H1 (cell line): ENCODE results near the gene CCDC102A. TPM values are rescaled to one million over a fixed set of nuclear protein-coding genes. Genes with fewer than 3 reads are reported as not detected.
A peak's percentile ranks its signal among the peaks of the same experiment; 100 is the strongest.

ENCODE experiments used
- CTCF ChIA-PET: fragments of 300-600 bp; sonication (Branson Sonifier 250); formaldehyde crosslinking; loops from one replicate; lab custom pipeline; 2021; ENCODE audit not compliant: partially characterized antibody; lab: Charles Lee
- POLR2A ChIA-PET: fragments of 300-600 bp; sonication (Branson Sonifier 250); formaldehyde crosslinking; loops from one replicate; lab custom pipeline; 2021; ENCODE audit warnings: inconsistent platforms; ENCODE audit not compliant: partially characterized antibody; lab: Charles Lee
- DNase-seq, 2 experiments: peaks; one replicate each; pipeline versions ENCODE4 v3.0.0 to v3.0.0-alpha.2; 2010 to 2022; ENCODE audit warnings: low spot score in 2 of 2, low read depth in 1 of 2, mixed read lengths in 1 of 2
- FAIRE-seq: peaks from 2 replicates; lab custom pipeline; 2011; peaks lifted over from hg19 to GRCh38; lab: Jason Lieb, UNC
- H2AFZ ChIP-seq: 2 replicates; pipeline ENCODE4 v1.8.1; 2012; ENCODE audit warnings: low read length, inconsistent platforms
- H2AK5ac ChIP-seq: 2 replicates; pipeline ENCODE4 v1.6.1; 2013; ENCODE audit warnings: low read depth, low read length
- H2BK120ac ChIP-seq: replicated peaks from 2 replicates; pipeline ENCODE3; 2013; ENCODE audit warnings: low read depth, low read length, inconsistent platforms
- H2BK12ac ChIP-seq: 2 replicates; pipeline ENCODE4 v1.6.1; 2013; ENCODE audit warnings: low read depth, low read length
- H2BK15ac ChIP-seq: 2 replicates; pipeline ENCODE4 v1.6.1; 2013; ENCODE audit warnings: low read length
- H2BK20ac ChIP-seq: 2 replicates; pipeline ENCODE4 v1.6.1; 2013; ENCODE audit warnings: low read length
- H2BK5ac ChIP-seq: 2 replicates; pipeline ENCODE4 v1.6.1; 2013; ENCODE audit warnings: low read depth, low read length
- H3K14ac ChIP-seq: 2 replicates; pipeline ENCODE4 v1.6.1; 2013; ENCODE audit warnings: inconsistent platforms; ENCODE audit not compliant: insufficient read length
- H3K18ac ChIP-seq: 2 replicates; pipeline ENCODE4 v1.6.1; 2013; ENCODE audit warnings: low read length; ENCODE audit errors: extremely low read depth
- H3K23ac ChIP-seq: 2 replicates; pipeline ENCODE4 v1.6.1; 2013; ENCODE audit warnings: inconsistent platforms; ENCODE audit not compliant: insufficient read length
- H3K23me2 ChIP-seq: 2 replicates; pipeline ENCODE4 v1.6.1; 2013; ENCODE audit warnings: low read depth, low read length
- H3K27ac ChIP-seq: 2 replicates; pipeline ENCODE4 v1.6.1; 2011; ENCODE audit warnings: low read depth, low read length, inconsistent platforms
- H3K27me3 ChIP-seq, 4 experiments: replicated peaks in 1 of 4; 1 replicate in 1 of 4; 2 replicates in 3 of 4; pipeline versions ENCODE4 v1.6.1 to v1.8.1; 2011 to 2013; ENCODE audit warnings: low read length in 3 of 4, mild to moderate bottlenecking in 3 of 4, inconsistent platforms in 2 of 4, mixed read lengths in 2 of 4, moderate library complexity in 1 of 4; ENCODE audit not compliant: control insufficient read depth in 3 of 4, insufficient read depth in 3 of 4; ENCODE audit errors: extremely low read depth in 1 of 4
- H3K36me3 ChIP-seq, 4 experiments: 2 replicates each; pipeline versions ENCODE4 v1.6.1 to v1.8.1; 2011 to 2013; ENCODE audit warnings: mild to moderate bottlenecking in 4 of 4, low read length in 3 of 4, moderate library complexity in 2 of 4, control low read depth in 1 of 4, inconsistent platforms in 1 of 4; ENCODE audit not compliant: insufficient read depth in 4 of 4, control insufficient read depth in 2 of 4
- H3K4ac ChIP-seq: replicated peaks from 2 replicates; pipeline ENCODE3; 2013; ENCODE audit warnings: low read length, low read depth, mixed read lengths, inconsistent platforms; ENCODE audit not compliant: insufficient read length
- H3K4me1 ChIP-seq, 4 experiments: replicated peaks in 1 of 4; 1 replicate in 1 of 4; 2 replicates in 3 of 4; pipeline versions ENCODE4 v1.6.1 to v1.8.1; 2011 to 2013; ENCODE audit warnings: low read length in 3 of 4, inconsistent platforms in 2 of 4, mixed read lengths in 1 of 4; ENCODE audit not compliant: insufficient read depth in 4 of 4, control insufficient read depth in 3 of 4
- H3K4me2 ChIP-seq, 2 experiments: 2 replicates each; pipeline versions ENCODE4 v1.6.1 to v1.8.1; 2011 to 2013; ENCODE audit warnings: low read depth in 2 of 2, low read length in 2 of 2, control low read depth in 1 of 2, inconsistent platforms in 1 of 2, mild to moderate bottlenecking in 1 of 2; ENCODE audit not compliant: insufficient read depth in 1 of 2
- H3K4me3 ChIP-seq, 4 experiments: fragments of 200-600, 300-600 bp in 1 of 4; sonication (generic), shearing (Covaris generic), sonication (Bioruptor Twin) in 1 of 4; 2 replicates each; pipeline versions ENCODE4 v1.5.1 to v1.8.1; 2011 to 2016; ENCODE audit warnings: low read length in 4 of 4, low read depth in 3 of 4, control low read depth in 2 of 4, inconsistent platforms in 2 of 4, mild to moderate bottlenecking in 2 of 4, mixed read lengths in 1 of 4, moderate library complexity in 1 of 4; ENCODE audit not compliant: insufficient read depth in 2 of 4; ENCODE audit errors: extremely low read depth in 1 of 4
- H3K56ac ChIP-seq: replicated peaks from 2 replicates; pipeline ENCODE3; 2013; ENCODE audit warnings: low read depth, mild to moderate bottlenecking, mixed read lengths, low read length, inconsistent platforms; ENCODE audit not compliant: insufficient read length
- H3K79me1 ChIP-seq: 2 replicates; pipeline ENCODE4 v1.6.1; 2013; ENCODE audit warnings: low read depth, low read length, control low read depth
- H3K79me2 ChIP-seq, 2 experiments: 2 replicates each; pipeline versions ENCODE4 v1.6.1 to v1.8.1; 2012 to 2013; ENCODE audit warnings: low read length in 2 of 2, mild to moderate bottlenecking in 2 of 2, inconsistent platforms in 1 of 2; ENCODE audit not compliant: insufficient read depth in 2 of 2, control insufficient read depth in 1 of 2
- H3K9ac ChIP-seq, 4 experiments: replicated peaks in 1 of 4; 1 replicate in 1 of 4; 2 replicates in 3 of 4; pipeline versions ENCODE4 v1.6.1 to v1.8.1; 2011 to 2013; ENCODE audit warnings: low read depth in 3 of 4, low read length in 3 of 4, control low read depth in 2 of 4, mild to moderate bottlenecking in 2 of 4, moderate library complexity in 2 of 4, inconsistent platforms in 1 of 4; ENCODE audit errors: extremely low read depth in 1 of 4
- H3K9me3 ChIP-seq, 2 experiments: 2 replicates each; pipeline versions ENCODE4 v1.6.1 to v1.8.1; 2012 to 2013; ENCODE audit warnings: mild to moderate bottlenecking in 2 of 2, moderate library complexity in 2 of 2, control low read depth in 1 of 2, inconsistent platforms in 1 of 2, low read depth in 1 of 2, low read length in 1 of 2, mixed read lengths in 1 of 2; ENCODE audit not compliant: insufficient read depth in 2 of 2
- H4K20me1 ChIP-seq, 2 experiments: replicated peaks in 1 of 2; 2 replicates each; pipeline versions ENCODE3 to v1.8.1; 2011 to 2013; ENCODE audit warnings: inconsistent platforms in 2 of 2, low read length in 2 of 2, mild to moderate bottlenecking in 1 of 2; ENCODE audit not compliant: insufficient read depth in 2 of 2, control insufficient read depth in 1 of 2
- H4K5ac ChIP-seq: 2 replicates; pipeline ENCODE4 v1.6.1; 2013; ENCODE audit warnings: low read length, low read depth, mixed read lengths, inconsistent platforms; ENCODE audit not compliant: insufficient read length
- H4K8ac ChIP-seq: 2 replicates; pipeline ENCODE4 v1.8.0; 2013; ENCODE audit warnings: mild to moderate bottlenecking, moderate library complexity, low read length, inconsistent platforms; ENCODE audit not compliant: insufficient read depth; ENCODE audit errors: extremely low read depth
- H4K91ac ChIP-seq: replicated peaks from 2 replicates; pipeline ENCODE3; 2013; ENCODE audit warnings: low read length, mixed read lengths, inconsistent platforms; ENCODE audit not compliant: insufficient read length
- ASH2L ChIP-seq: fragments of 200-600, 300-600 bp; sonication (generic); IDR thresholded peaks from one replicate; pipeline ENCODE4 v1.7.1; 2017; ENCODE audit warnings: low read length
- BACH1 ChIP-seq: IDR thresholded peaks from 2 replicates; pipeline ENCODE4 v1.6.1; 2012; ENCODE audit warnings: low read length, improper control_type of control experiment
- JUND ChIP-seq: IDR thresholded peaks from 2 replicates; pipeline ENCODE4 v1.6.1; 2011; ENCODE audit warnings: mild to moderate bottlenecking, improper control_type of control experiment, low read length
- KDM5A ChIP-seq: fragments of 200-600 bp; IDR thresholded peaks from 2 replicates; pipeline ENCODE4 v1.7.1; 2012; ENCODE audit warnings: mild to moderate bottlenecking, low read length, inconsistent platforms, mixed read lengths
- RBBP5 ChIP-seq: IDR thresholded peaks from 2 replicates; pipeline ENCODE4 v1.7.1; 2012; ENCODE audit warnings: low read depth, mild to moderate bottlenecking, inconsistent platforms, low read length, moderate library complexity, borderline replicate concordance
- TAF1 ChIP-seq: IDR thresholded peaks from 2 replicates; pipeline ENCODE4 v1.6.1; 2011; ENCODE audit warnings: mild to moderate bottlenecking, low read depth, low read length
- WGBS, 2 experiments: shearing (Covaris generic) in 1 of 2; methylation state at CpG; one replicate each; pipeline versions ENCODE4 v1.1.6 to v1.1.7; 2013 to 2015; ENCODE audit warnings: low lambda C conversion rate in 2 of 2, mixed read lengths in 2 of 2, inconsistent platforms in 1 of 2, low coverage in 1 of 2, missing lambda C conversion rate in 1 of 2; ENCODE audit not compliant: insufficient replicate concordance in 2 of 2, insufficient coverage in 1 of 2, insufficient read length in 1 of 2; ENCODE audit errors: extremely low coverage in 1 of 2, missing lambda C conversion rate in 1 of 2; 5-methylcytosine and 5-hydroxymethylcytosine counted together
- polyA plus RNA-seq, 7 experiments: library from polyadenylated mRNA; depleted of rRNA in 3 of 7; stranded (reverse) in 5 of 7; unstranded in 2 of 7; fragments of >200 nt in 5 of 7; fragments of 200-250 nt in 2 of 7; gene quantifications; 1 replicate in 5 of 7; 2 replicates in 1 of 7; 4 replicates in 1 of 7; pipeline versions ENCODE4 v1.2.1 to v1.2.3, GENCODE V29; 2011 to 2013; ENCODE audit warnings: missing spikeins in 2 of 7, mixed read lengths in 2 of 7
- total RNA-seq: library from RNA; stranded (reverse); fragmentation: NEBNext Ultra II Directional; extraction: Animal tissue kit (Norgen Biotek cat#: 25700); gene quantifications from 2 replicates; pipeline ENCODE4 v1.2.1, GENCODE V29; 2021

Gene CCDC102A
- total and polyA plus RNA-seq, 2 of the 8 experiments (the other 6 are each of a cell fraction or from before 2014, with no cell fraction given): 4.0 to 7.5 TPM

GRCh38 chr16:57470711-57471110 lies 65.7 kb downstream of the CCDC102A start:
- FAIRE-seq (no peak), DNase-seq (no peak)
- Histone ChIP-seq H3K4ac (no peak overlapping the region), H3K9me3 (no peaks in the 10 kb centered on the region), H3K14ac (no peak overlapping the region), H3K23ac (no peak overlapping the region), H3K18ac (no peak overlapping the region), H3K79me1 (peaks cover 5% of the 10 kb centered on the region; the same call in 1 of the 2 replicates), H3K23me2 (no peaks in the 10 kb centered on the region; the same call in 1 of the 2 replicates), H3K4me1 (peaks cover 5 to 30% (median 24%) of the 10 kb centered on the region in 4 experiments), H3K56ac (no peak overlapping the region), H4K20me1 (peaks cover 2% of the 10 kb centered on the region in 2 experiments), H3K79me2 (no peaks in the 10 kb centered on the region; a peak in 1 of 4 replicates), H2AK5ac (no peak overlapping the region), H4K8ac (no peak overlapping the region), H2BK12ac (no peak overlapping the region), H4K91ac (no peak overlapping the region), H2BK20ac (no peak overlapping the region), H3K4me2 (no peak overlapping the region), H2AFZ (no peak overlapping the region), H3K4me3 (no peak overlapping the region), H2BK120ac (no peak overlapping the region), H3K36me3 (peaks cover 18 to 65% (median 41%) of the 10 kb centered on the region in 4 experiments), H4K5ac (no peak overlapping the region), H2BK5ac (no peak overlapping the region), H3K27ac (0 out of 2 replicates have a peak overlapping the region, but pooled peaks have one; percentile 19), H2BK15ac (no peak overlapping the region), H3K9ac (no peak overlapping the region), H3K27me3 (no peaks in the 10 kb centered on the region)
- POLR2A ChIA-PET: interaction anchor here (0.6 to 3.2 kb wide), 6 partner anchors 7 to 285 kb away, joined by 3 to 30 read pairs (median 6); partner anchors contain the start of genes CIAPIN1, COQ9, POLR2C and PSME3IP1
- CTCF ChIA-PET: interaction anchor here (1.1 to 15.0 kb wide), 4 partner anchors 9 to 69 kb away, joined by 3 to 210 read pairs (median 74); partner anchors contain the start of gene POLR2C
- 94% methylated on average over 6 of the region's 6 CpGs; no CpG with 5 or more reads in 1 of the 2 experiments for WGBS, 2 experiments
- TF ChIP-seq KDM5A: no peak
- no peak for TF ChIP-seq RBBP5
- no peak for TF ChIP-seq ASH2L
- TF ChIP-seq TAF1: no peak
- TF ChIP-seq BACH1: no peak
- TF ChIP-seq JUND: no peak
